ENCODE measurements around the gene PRCD.

DNA sequence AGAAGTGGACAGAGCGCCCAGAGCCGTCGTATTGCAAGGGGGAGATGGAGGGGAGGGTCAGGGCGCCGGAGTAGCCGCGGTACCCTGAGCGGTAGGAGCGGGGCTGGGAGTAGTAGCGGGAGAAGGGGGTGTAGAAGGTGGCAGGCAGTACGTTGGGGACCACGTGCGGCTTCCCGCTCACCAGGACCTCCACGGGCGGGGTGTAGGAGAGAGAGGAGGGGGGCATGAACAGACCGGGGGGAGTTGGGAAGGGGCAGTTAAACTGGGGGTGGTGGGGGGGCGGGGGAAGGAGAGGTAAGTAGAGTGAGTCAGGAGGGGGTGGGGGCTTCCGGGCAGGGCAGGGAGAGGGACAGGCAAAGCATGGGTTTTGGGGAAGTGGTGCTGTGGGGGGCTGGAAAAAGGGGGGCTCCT lies 29.0 kb downstream of the PRCD start:
- TF ChIP-seq, protein P1, sequence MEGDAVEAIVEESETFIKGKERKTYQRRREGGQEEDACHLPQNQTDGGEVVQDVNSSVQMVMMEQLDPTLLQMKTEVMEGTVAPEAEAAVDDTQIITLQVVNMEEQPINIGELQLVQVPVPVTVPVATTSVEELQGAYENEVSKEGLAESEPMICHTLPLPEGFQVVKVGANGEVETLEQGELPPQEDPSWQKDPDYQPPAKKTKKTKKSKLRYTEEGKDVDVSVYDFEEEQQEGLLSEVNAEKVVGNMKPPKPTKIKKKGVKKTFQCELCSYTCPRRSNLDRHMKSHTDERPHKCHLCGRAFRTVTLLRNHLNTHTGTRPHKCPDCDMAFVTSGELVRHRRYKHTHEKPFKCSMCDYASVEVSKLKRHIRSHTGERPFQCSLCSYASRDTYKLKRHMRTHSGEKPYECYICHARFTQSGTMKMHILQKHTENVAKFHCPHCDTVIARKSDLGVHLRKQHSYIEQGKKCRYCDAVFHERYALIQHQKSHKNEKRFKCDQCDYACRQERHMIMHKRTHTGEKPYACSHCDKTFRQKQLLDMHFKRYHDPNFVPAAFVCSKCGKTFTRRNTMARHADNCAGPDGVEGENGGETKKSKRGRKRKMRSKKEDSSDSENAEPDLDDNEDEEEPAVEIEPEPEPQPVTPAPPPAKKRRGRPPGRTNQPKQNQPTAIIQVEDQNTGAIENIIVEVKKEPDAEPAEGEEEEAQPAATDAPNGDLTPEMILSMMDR (IDR thresholded peaks at IDR 0.05; ENCODE audit: poor library complexity, severe bottlenecking): no peak
- TF ChIP-seq EZH2 (IDR thresholded peaks at IDR 0.05; ENCODE audit: borderline replicate concordance, insufficient read depth, low read length, poor library complexity, severe bottlenecking): no peak
